ENCODE measurements around the gene HNF4A. TPM values are rescaled to one million over a fixed set of nuclear protein-coding genes. Genes with fewer than 3 reads are reported as not detected.

HNF4A gene
- total and polyA plus RNA-seq, 2 of the 13 experiments (the other 11 are each of a cell fraction or from before 2014, with no cell fraction given), result 80.9 to 169 TPM

- in situ Hi-C loops (cut with HindIII; ENCODE audit: extremely low pct_ligation_motif_present, low pct_unique_long_range_greater_than_20kb), result no loop called here
- FAIRE-seq (no peak), ATAC-seq (no peak), DNase-seq (ENCODE audit: low spot score) (no peak)
- H3K9me3 ChIP-seq (ENCODE audit: low read length), result no peaks in the 10 kb centered on the region
- ChIA-PET CTCF (ENCODE audit: low intra/inter-chr PET ratio, low total read pairs) (no interaction called here), POLR2A (interaction anchor here (1.1 to 11.5 kb wide), 5 partner anchors 10 to 56 kb away, joined by 3 to 556 read pairs (median 10); no protein-coding TSS in a partner anchor)
- H2AFZ ChIP-seq (ENCODE audit: low read length), result no peak overlapping the region
- peaks cover 38 to 50% of the 10 kb centered on the region in 2 experiments for H3K36me3 ChIP-seq (replicated peaks in 1 of 2; ENCODE audit: control insufficient read depth in 1 of 2, insufficient read depth in 2 of 2, low read length in 2 of 2)
- WGBS (ENCODE audit: low lambda C conversion rate), result 91% methylated on average over 6 of the region's 6 CpGs
- peak overlapping the region; percentile 31 for H3K27ac ChIP-seq (ENCODE audit: extremely low read length, insufficient read depth, low read length)
- intact Hi-C loops (cut with micrococcal nuclease; ENCODE audit: unreplicated experiment), result no loop called here
- H3K27me3 ChIP-seq (ENCODE audit: control insufficient read depth in 1 of 2, insufficient read depth in 2 of 2, low read length in 2 of 2), result no peaks in the 10 kb centered on the region; a peak in 1 of 5 replicates
- H3K79me2 ChIP-seq (ENCODE audit: insufficient read depth, low read length), result peaks cover 59% of the 10 kb centered on the region
- H3K4me2 ChIP-seq (ENCODE audit: low read depth, low read length), result peak overlapping the region; percentile 11; the same call in 1 of the 2 replicates
- peaks cover 17% of the 10 kb centered on the region; the same call in 1 of the 2 replicates for H4K20me1 ChIP-seq (ENCODE audit: insufficient read depth, low read length)
- TF ChIP-seq RBM22 (optimal IDR thresholded peaks at IDR 0.05; ENCODE audit: low read length) (peak; percentile 21), GPN1 (CRISPR knock-in tag; IDR thresholded peaks at IDR 0.05; ENCODE audit: borderline replicate concordance) (no peak)
- BruUV-seq (replicated peaks), result no TSS peak
- no peak overlapping the region for H3K4me3 ChIP-seq (replicated peaks in 1 of 3; ENCODE audit: insufficient read depth in 1 of 3, low read depth in 2 of 3, low read length in 3 of 3)
- no peak overlapping the region for H3K9ac ChIP-seq (ENCODE audit: insufficient read depth, low read depth, low read length)
- peaks cover 86% of the 10 kb centered on the region for H3K4me1 ChIP-seq (ENCODE audit: insufficient read depth, low read length)
Measured at GRCh38 chr20:44405257-44405656, 49.8 kb downstream of the HNF4A start.

DNA sequence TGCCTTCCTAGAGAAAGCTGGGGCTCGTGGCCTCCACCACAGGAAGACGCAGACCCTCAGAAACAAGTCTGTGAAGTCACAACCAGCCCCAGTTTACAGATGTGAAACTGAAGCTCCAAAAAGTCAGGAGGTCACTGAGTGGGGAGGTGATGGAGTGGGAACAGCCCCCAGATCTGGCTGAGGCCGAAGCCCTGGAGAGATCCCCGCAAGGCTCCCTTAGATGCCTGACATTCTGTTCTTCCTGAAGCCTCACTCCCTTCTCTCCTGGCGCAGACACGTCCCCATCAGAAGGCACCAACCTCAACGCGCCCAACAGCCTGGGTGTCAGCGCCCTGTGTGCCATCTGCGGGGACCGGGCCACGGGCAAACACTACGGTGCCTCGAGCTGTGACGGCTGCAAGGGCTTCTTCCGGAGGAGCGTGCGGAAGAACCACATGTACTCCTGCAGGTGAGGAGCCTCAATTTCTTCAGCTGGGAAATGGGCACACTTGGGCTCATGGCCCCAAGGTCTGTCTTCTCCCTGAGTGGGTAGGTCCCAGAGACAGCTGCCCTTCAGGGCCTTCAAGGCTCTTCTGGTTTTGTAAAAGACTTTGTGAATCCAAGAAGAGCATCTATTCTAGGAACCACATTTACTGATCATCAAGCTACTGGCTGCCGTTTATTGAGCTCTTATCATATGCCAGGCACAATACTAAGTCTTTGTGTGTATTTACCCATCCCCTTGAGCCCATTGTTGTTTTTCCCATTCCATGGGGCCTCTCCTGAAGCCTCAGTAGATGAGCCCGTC lies 50.5 kb downstream of the HNF4A start:
- H3K4me2 ChIP-seq (ENCODE audit: low read depth, low read length), result no peak overlapping the region
- 97% methylated on average over 20 of the region's 20 CpGs for WGBS (ENCODE audit: low lambda C conversion rate)
- ATAC-seq (no peak), DNase-seq (ENCODE audit: low spot score) (no peak), FAIRE-seq (no peak)
- H3K79me2 ChIP-seq (ENCODE audit: insufficient read depth, low read length), result peaks cover 53% of the 10 kb centered on the region
- H4K20me1 ChIP-seq (ENCODE audit: insufficient read depth, low read length), result peaks cover 17% of the 10 kb centered on the region; the same call in 1 of the 2 replicates
- H3K27ac ChIP-seq (ENCODE audit: extremely low read length, insufficient read depth, low read length), result peak overlapping the region; percentile 55
- H3K36me3 ChIP-seq (replicated peaks in 1 of 2; ENCODE audit: control insufficient read depth in 1 of 2, insufficient read depth in 2 of 2, low read length in 2 of 2), result peaks cover 38 to 50% of the 10 kb centered on the region in 2 experiments
- intact Hi-C loops (cut with micrococcal nuclease; ENCODE audit: unreplicated experiment) (no loop called here), in situ Hi-C loops (cut with HindIII; ENCODE audit: extremely low pct_ligation_motif_present, low pct_unique_long_range_greater_than_20kb) (no loop called here)
- peaks cover 86% of the 10 kb centered on the region for H3K4me1 ChIP-seq (ENCODE audit: insufficient read depth, low read length)
- no peaks in the 10 kb centered on the region; a peak in 1 of 5 replicates for H3K27me3 ChIP-seq (ENCODE audit: control insufficient read depth in 1 of 2, insufficient read depth in 2 of 2, low read length in 2 of 2)
- no TSS peak for BruUV-seq (replicated peaks)
- CTCF ChIA-PET (ENCODE audit: low intra/inter-chr PET ratio, low total read pairs), result no interaction called here
- no peak overlapping the region for H2AFZ ChIP-seq (ENCODE audit: low read length)
- H3K9ac ChIP-seq (ENCODE audit: insufficient read depth, low read depth, low read length), result no peak overlapping the region
- POLR2A ChIA-PET, result interaction anchor here (1.0 to 11.5 kb wide), 9 partner anchors 9 to 55 kb away, joined by 3 to 556 read pairs (median 8); no protein-coding TSS in a partner anchor
- H3K4me3 ChIP-seq (replicated peaks in 1 of 3; ENCODE audit: insufficient read depth in 1 of 3, low read depth in 2 of 3, low read length in 3 of 3), result no peak overlapping the region
- H3K9me3 ChIP-seq (ENCODE audit: low read length), result no peaks in the 10 kb centered on the region
- TF ChIP-seq NCOA2 (CRISPR knock-in tag; IDR thresholded peaks at IDR 0.05) (no peak), IRF1 (CRISPR knock-in tag; IDR thresholded peaks at IDR 0.05; ENCODE audit: low read depth) (0 out of 2 replicates have a peak, but pooled peaks have one; percentile 20), ZMYM3 (CRISPR knock-in tag; IDR thresholded peaks at IDR 0.05) (peak; percentile 95), WIZ (CRISPR knock-in tag; IDR thresholded peaks at IDR 0.05) (0 out of 2 replicates have a peak, but pooled peaks have one; percentile 24), ZNF570 (CRISPR knock-in tag; IDR thresholded peaks at IDR 0.05; ENCODE audit: borderline replicate concordance) (0 out of 2 replicates have a peak, but pooled peaks have one; percentile 18), LCORL (IDR thresholded peaks at IDR 0.05) (no peak), LCORL (CRISPR knock-in tag; IDR thresholded peaks at IDR 0.05) (no peak), ZFX (CRISPR knock-in tag; IDR thresholded peaks at IDR 0.05; ENCODE audit: low read depth) (peak; percentile 30; the same call in 1 of the 2 replicates), SNRNP70 (IDR thresholded peaks at IDR 0.05; ENCODE audit: low read depth, low read length) (no peak), RBFOX2 (IDR thresholded peaks at IDR 0.05; ENCODE audit: low read depth, low read length) (peak; percentile 87), ZKSCAN1 (IDR thresholded peaks at IDR 0.05; ENCODE audit: low read length) (no peak), IRX3 (CRISPR knock-in tag; IDR thresholded peaks at IDR 0.05; ENCODE audit: borderline replicate concordance, low read depth) (0 out of 2 replicates have a peak, but pooled peaks have one; percentile 51), KMT2A (CRISPR knock-in tag; IDR thresholded peaks at IDR 0.05) (no peak)
- TF ChIP-seq, protein P1, sequence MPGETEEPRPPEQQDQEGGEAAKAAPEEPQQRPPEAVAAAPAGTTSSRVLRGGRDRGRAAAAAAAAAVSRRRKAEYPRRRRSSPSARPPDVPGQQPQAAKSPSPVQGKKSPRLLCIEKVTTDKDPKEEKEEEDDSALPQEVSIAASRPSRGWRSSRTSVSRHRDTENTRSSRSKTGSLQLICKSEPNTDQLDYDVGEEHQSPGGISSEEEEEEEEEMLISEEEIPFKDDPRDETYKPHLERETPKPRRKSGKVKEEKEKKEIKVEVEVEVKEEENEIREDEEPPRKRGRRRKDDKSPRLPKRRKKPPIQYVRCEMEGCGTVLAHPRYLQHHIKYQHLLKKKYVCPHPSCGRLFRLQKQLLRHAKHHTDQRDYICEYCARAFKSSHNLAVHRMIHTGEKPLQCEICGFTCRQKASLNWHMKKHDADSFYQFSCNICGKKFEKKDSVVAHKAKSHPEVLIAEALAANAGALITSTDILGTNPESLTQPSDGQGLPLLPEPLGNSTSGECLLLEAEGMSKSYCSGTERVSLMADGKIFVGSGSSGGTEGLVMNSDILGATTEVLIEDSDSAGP (CRISPR knock-in tag; IDR thresholded peaks at IDR 0.05; ENCODE audit: borderline replicate concordance), result peak; percentile 49; the same call in 1 of the 2 replicates
